Adipocyte (in vitro differentiated cells): ENCODE results near the gene CCT8L2.
A peak's percentile ranks its signal among the peaks of the same experiment; 100 is the strongest.
"Not testable (repeated sequence)": the region's sequence is repeated elsewhere in the genome, so short reads cannot be mapped to it uniquely, and the experiment has no call there.

Experiments used
- DNase-seq: peaks from one replicate; pipeline ENCODE4 v3.0.0-alpha.2; 2015; ENCODE audit warnings: low read depth
- H3K27me3 ChIP-seq: replicated peaks from 2 replicates; pipeline ENCODE4 v1.7.0; 2013; ENCODE audit warnings: mild to moderate bottlenecking, low read length, moderate library complexity; ENCODE audit not compliant: control insufficient read depth, insufficient read depth
- H3K36me3 ChIP-seq: 2 replicates; pipeline ENCODE4 v1.7.0; 2013; ENCODE audit warnings: low read length, mild to moderate bottlenecking, moderate library complexity; ENCODE audit not compliant: control insufficient read depth, insufficient read depth, severe bottlenecking
- H3K4me1 ChIP-seq: 2 replicates; pipeline ENCODE4 v1.7.0; 2013; ENCODE audit warnings: mild to moderate bottlenecking, low read length, moderate library complexity; ENCODE audit not compliant: control insufficient read depth, insufficient read depth
- H3K4me3 ChIP-seq: 2 replicates; pipeline ENCODE4 v1.7.0; 2013; ENCODE audit warnings: mild to moderate bottlenecking, low read length, moderate library complexity
- H3K9ac ChIP-seq: 2 replicates; pipeline ENCODE4 v1.7.0; 2013; ENCODE audit warnings: mild to moderate bottlenecking, low read length, moderate library complexity
- H3K9me3 ChIP-seq: 2 replicates; pipeline ENCODE4 v1.7.0; 2013; ENCODE audit warnings: mild to moderate bottlenecking, low read length, moderate library complexity; ENCODE audit not compliant: control insufficient read depth

The CCT8L2 gene

DNA sequence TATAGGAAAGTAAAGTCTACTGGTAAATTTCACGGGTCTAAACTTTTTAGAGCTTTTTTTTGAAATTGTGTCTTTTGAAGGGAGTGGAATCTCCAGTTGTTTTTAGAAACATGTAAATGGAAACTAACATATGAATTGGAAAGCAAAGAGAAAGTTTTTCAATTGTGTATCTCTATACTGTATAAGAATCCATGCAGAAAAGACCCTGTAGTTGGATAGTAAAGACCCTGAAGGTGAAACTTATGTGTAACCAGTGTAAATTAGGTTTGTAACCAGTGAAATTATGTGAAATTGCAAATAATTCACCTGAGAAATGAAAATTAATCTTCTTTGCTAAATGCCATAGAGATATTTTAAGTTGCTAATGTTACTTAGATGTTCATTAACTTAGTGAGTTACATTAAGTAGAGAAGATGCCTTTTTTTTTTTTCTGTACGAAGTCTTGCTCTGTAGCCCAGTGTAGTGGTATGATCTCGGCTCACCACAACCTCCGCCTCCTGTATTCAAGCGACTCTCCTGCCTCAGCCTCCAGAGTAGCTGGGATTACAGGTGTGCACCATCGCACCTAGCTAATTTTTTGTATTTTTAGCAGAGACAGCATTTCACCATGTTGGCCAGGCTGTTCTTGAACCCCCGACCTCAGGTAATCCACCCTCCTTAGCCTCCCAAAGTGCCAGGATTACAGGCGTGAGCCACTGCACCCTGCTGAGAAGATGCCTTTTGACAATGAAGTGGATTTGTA is 11.8 kb upstream of the CCT8L2 start:
- Histone ChIP-seq H3K4me3 (peak overlapping the region; percentile 86), H3K9ac (peak overlapping the region; percentile 29)
- not testable (repeated sequence) for H3K27me3 ChIP-seq, H3K9me3 ChIP-seq, H3K36me3 ChIP-seq, DNase-seq, H3K4me1 ChIP-seq

DNA sequence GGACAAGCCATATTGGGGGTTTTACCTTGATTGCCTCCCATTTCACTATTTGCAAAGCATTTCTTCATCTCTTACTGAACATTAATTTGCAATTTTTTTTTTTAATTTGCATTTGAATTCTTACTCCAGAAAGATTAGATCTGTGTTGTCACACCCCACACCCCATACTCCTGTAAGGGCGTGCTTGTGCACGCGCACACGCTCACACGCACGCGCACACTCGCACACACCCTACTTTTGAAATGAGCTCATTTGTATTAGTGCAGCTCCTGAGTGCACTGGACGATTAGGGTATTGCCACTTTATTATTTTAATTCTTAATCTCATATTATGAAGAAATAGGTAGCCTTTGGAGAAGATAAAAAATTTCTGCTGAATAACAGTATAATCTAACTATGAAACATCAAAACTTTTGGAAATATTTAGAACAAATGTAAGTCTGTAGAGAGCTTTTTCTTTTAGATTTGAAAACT is 11.2 kb upstream of the CCT8L2 start:
- peak overlapping the region; percentile 86 for H3K4me3 ChIP-seq
- not testable (repeated sequence) for H3K27me3 ChIP-seq, H3K9me3 ChIP-seq, DNase-seq, H3K4me1 ChIP-seq, H3K36me3 ChIP-seq
- H3K9ac ChIP-seq, result peak overlapping the region; percentile 80

DNA sequence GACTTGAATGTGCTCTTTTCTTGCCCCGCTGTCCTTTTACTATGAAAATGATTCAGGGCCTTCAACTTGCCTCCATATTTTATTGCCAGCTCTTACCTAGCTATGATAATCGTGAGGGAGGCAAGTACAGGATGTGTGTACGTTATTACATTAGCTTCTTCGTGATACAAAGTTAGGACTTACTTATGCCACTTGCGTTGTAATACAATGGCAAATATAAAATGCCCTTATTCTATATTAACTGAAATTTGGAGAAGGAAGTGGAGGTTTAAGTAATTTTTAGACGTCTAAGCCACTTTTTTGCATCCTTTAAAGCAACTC is 10.8 kb upstream of the CCT8L2 start:
- Histone ChIP-seq H3K27me3 (no peaks in the 10 kb centered on the region), H3K4me1 (peaks cover 2% of the 10 kb centered on the region), H3K36me3 (no peaks in the 10 kb centered on the region), H3K9me3 (no peaks in the 10 kb centered on the region), H3K4me3 (peak overlapping the region; percentile 86), H3K9ac (peak overlapping the region; percentile 80)
- DNase-seq, result no peak

GRCh38 chr22:16602728-16603447 is 10.3 kb upstream of the CCT8L2 start:
- H3K36me3 ChIP-seq, H3K27me3 ChIP-seq, H3K9me3 ChIP-seq, DNase-seq, H3K4me1 ChIP-seq: not testable (repeated sequence)
- Histone ChIP-seq H3K9ac (peak overlapping the region; percentile 80), H3K4me3 (peak overlapping the region; percentile 86)

DNA sequence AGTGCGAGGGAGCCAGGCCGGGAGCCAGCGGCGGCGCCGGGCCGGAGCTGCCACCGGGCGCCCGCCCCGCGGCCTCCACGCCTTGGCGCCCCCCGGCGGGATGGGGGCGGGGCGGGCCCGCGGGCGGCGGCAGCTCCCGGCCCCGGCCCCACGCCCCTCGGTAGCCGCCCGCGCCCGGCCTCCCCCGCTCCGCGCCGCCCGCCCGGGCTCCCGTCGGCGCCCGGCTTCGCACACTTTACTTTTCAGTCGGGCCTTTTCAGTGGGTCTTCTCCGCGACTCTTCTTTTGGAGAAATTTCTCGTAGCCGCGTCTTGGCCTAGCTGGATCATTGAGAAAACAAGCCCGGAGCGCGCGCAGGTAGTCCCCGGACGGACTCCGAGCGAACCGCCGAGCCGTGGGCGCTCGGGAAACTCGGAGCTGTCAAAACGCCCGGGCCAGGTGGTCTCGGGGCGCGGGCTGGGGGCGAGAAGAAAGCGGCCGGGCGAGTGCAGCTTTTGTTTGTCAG is 9.7 kb upstream of the CCT8L2 start:
- H3K9me3 ChIP-seq, DNase-seq, H3K27me3 ChIP-seq, H3K36me3 ChIP-seq, H3K4me1 ChIP-seq: not testable (repeated sequence)
- peak overlapping the region; percentile 80 for H3K9ac ChIP-seq
- peak overlapping the region; percentile 86 for H3K4me3 ChIP-seq

GRCh38 chr22:16601437-16602223 is 9.0 kb upstream of the CCT8L2 start:
- Histone ChIP-seq H3K9me3 (no peaks in the 10 kb centered on the region), H3K4me3 (peak overlapping the region; percentile 75), H3K9ac (peak overlapping the region; percentile 71), H3K4me1 (peaks cover 2% of the 10 kb centered on the region), H3K36me3 (no peaks in the 10 kb centered on the region), H3K27me3 (no peaks in the 10 kb centered on the region)
- DNase-seq, result no peak

- not testable (repeated sequence) for DNase-seq, H3K9me3 ChIP-seq, H3K27me3 ChIP-seq, H3K4me1 ChIP-seq, H3K36me3 ChIP-seq
- Histone ChIP-seq H3K9ac (peak overlapping the region; percentile 78), H3K4me3 (peak overlapping the region; percentile 77)
Measured at GRCh38 chr22:16600644-16601436, 8.2 kb upstream of the CCT8L2 start.

DNA sequence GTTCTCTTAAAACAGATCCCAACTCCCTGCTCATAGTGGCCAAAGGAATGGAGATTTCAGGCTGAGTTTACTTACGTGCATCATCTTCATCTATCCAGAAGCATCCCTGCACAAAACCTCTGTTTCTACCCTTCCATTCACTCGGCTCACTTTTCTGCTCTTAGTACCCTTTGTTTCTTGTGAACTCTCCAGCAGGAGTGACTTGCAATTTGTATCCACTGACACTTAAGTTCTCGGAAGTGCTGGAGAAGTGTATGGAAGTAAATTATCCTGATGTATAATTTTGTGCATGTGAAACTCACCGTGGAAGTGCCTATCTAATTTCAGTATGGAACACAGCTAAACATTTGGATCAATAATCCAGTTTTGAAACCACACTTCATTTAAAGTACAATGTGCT is 7.0 kb upstream of the CCT8L2 start:
- not testable (repeated sequence) for DNase-seq, H3K36me3 ChIP-seq, H3K27me3 ChIP-seq, H3K9me3 ChIP-seq, H3K9ac ChIP-seq, H3K4me3 ChIP-seq, H3K4me1 ChIP-seq

- not testable (repeated sequence) for H3K4me1 ChIP-seq, H3K4me3 ChIP-seq, H3K27me3 ChIP-seq, DNase-seq, H3K9ac ChIP-seq, H3K9me3 ChIP-seq, H3K36me3 ChIP-seq
Measured at GRCh38 chr22:16595251-16595650, 2.6 kb upstream of the CCT8L2 start.

GRCh38 chr22:16594026-16594425 is 1.4 kb upstream of the CCT8L2 start:
- DNase-seq, result no peak
- H3K36me3 ChIP-seq, result no peaks in the 10 kb centered on the region
- H3K9ac ChIP-seq, result no peak overlapping the region
- no peaks in the 10 kb centered on the region for H3K4me1 ChIP-seq
- H3K9me3 ChIP-seq, result no peaks in the 10 kb centered on the region
- no peaks in the 10 kb centered on the region for H3K27me3 ChIP-seq
- H3K4me3 ChIP-seq, result no peak overlapping the region
